Naive thymus-derived CD8-positive, alpha-beta T cell (primary cell): ENCODE measurements around the gene KCNAB2. TPM values are rescaled to one million over a fixed set of nuclear protein-coding genes. Genes with fewer than 3 reads are reported as not detected.

Experiments used
- ATAC-seq, 2 donors: fragments of 150-1000 bp; cut with Tn5 transposase in 1 of 2; sonication (Bioruptor Pico), chemical (Tn5 transposase) in 1 of 2; 1 replicate in 1 of 2; 2 replicates in 1 of 2; pipeline ENCODE4 v1.10.0; 2021; ENCODE audit warnings: mild to moderate bottlenecking in 2 of 2, moderate library complexity in 2 of 2
- POLR2A ChIA-PET: fragments of 350-600 bp; sonication (Branson Sonifier 250); formaldehyde crosslinking; loops from one replicate; lab custom pipeline; 2021; ENCODE audit warnings: antibody characterized with exemption; lab: Charles Lee
- DNase-seq, 10 donors: peaks; one replicate each; pipeline versions ENCODE4 v3.0.0 to v3.0.0-alpha.2; 2020 to 2022
- H3K27ac Mint-ChIP-seq, 10 donors: one replicate each; pipeline ENCODE4 v1.8.0; 2020 to 2022; ENCODE audit warnings: mild to moderate bottlenecking in 10 of 10, mixed read lengths in 10 of 10, moderate library complexity in 4 of 10, inconsistent platforms in 1 of 10
- H3K27me3 Mint-ChIP-seq, 5 donors: one replicate each; pipeline ENCODE4 v1.8.0; 2021 to 2022; ENCODE audit warnings: mixed read lengths in 5 of 5
- H3K36me3 Mint-ChIP-seq, 3 donors: one replicate each; pipeline ENCODE4 v1.8.0; 2020 to 2022; ENCODE audit warnings: mixed read lengths in 3 of 3, mild to moderate bottlenecking in 2 of 3, inconsistent platforms in 1 of 3
- H3K4me1 Mint-ChIP-seq, 4 donors: one replicate each; pipeline ENCODE4 v1.8.0; 2021 to 2022; ENCODE audit warnings: mixed read lengths in 4 of 4
- H3K4me3 Mint-ChIP-seq, 10 donors: one replicate each; pipeline ENCODE4 v1.8.0; 2020 to 2022; ENCODE audit warnings: mild to moderate bottlenecking in 10 of 10, mixed read lengths in 10 of 10, moderate library complexity in 6 of 10, inconsistent platforms in 1 of 10
- H3K9me3 Mint-ChIP-seq, 9 donors: one replicate each; pipeline ENCODE4 v1.8.0; 2020 to 2022; ENCODE audit warnings: mixed read lengths in 9 of 9, mild to moderate bottlenecking in 3 of 9, inconsistent platforms in 1 of 9, moderate library complexity in 1 of 9
- polyA plus RNA-seq, 3 donors: library from polyadenylated mRNA; unstranded; fragments of 300-500 nt; fragmentation: Illumina TruSeq; gene quantifications; one replicate each; pipeline ENCODE4 v1.2.3, GENCODE V29; 2021
- total RNA-seq, 8 experiments: library from RNA in 2 of 8; stranded (reverse) in 2 of 8; gene quantifications; one replicate each; pipeline ENCODE4 v1.2.3 and lab custom pipeline; 2021 to 2026

KCNAB2 gene
- total and polyA plus RNA-seq, 5 experiments from 2014 or later, result 17.8 to 190 (median 46.6) TPM

- Mint-ChIP-seq H3K4me1 (peaks cover 0 to 3% (median 0%) of the 10 kb centered on the region in 4 donors), H3K27ac (peak overlapping the region in 1 of 10 donors; percentile 64), H3K9me3 (peaks cover 0 to 11% (median 8%) of the 10 kb centered on the region in 9 donors), H3K36me3 (peaks cover 0 to 11% (median 0%) of the 10 kb centered on the region in 3 donors), H3K4me3 (no peak overlapping the region), H3K27me3 (peaks cover 0 to 22% (median 19%) of the 10 kb centered on the region in 5 donors)
- ATAC-seq (no peak), DNase-seq (peak in 1 of 10 donors; percentile 1)
- POLR2A ChIA-PET, result no interaction called here
Measured at GRCh38 chr1:6111991-6112689, 66.5 kb downstream of the KCNAB2 start.

- Mint-ChIP-seq H3K27me3 (peaks cover 0 to 17% (median 14%) of the 10 kb centered on the region in 5 donors), H3K27ac (no peak overlapping the region), H3K9me3 (peaks cover 2 to 16% (median 8%) of the 10 kb centered on the region in 9 donors), H3K4me3 (no peak overlapping the region), H3K36me3 (peaks cover 0 to 13% (median 0%) of the 10 kb centered on the region in 3 donors), H3K4me1 (no peaks in the 10 kb centered on the region)
- ATAC-seq (no peak), DNase-seq (peak in 1 of 10 donors; percentile 0)
- POLR2A ChIA-PET, result no interaction called here
Measured at GRCh38 chr1:6112690-6113005, 67.0 kb downstream of the KCNAB2 start.

GRCh38 chr1:6113116-6113515 lies 67.4 kb downstream of the KCNAB2 start:
- H3K9me3 Mint-ChIP-seq, result peaks cover 2 to 21% (median 8%) of the 10 kb centered on the region in 9 donors

GRCh38 chr1:6113745-6114144 lies 68.1 kb downstream of the KCNAB2 start:
- Mint-ChIP-seq H3K36me3 (peaks cover 0 to 13% (median 0%) of the 10 kb centered on the region in 3 donors), H3K27ac (no peak overlapping the region), H3K4me3 (no peak overlapping the region), H3K4me1 (no peaks in the 10 kb centered on the region), H3K27me3 (peaks cover 1 to 8% (median 3%) of the 10 kb centered on the region in 5 donors), H3K9me3 (peaks cover 2 to 25% (median 10%) of the 10 kb centered on the region in 9 donors)
- ATAC-seq (no peak), DNase-seq (peak in 2 of 10 donors; percentile 1 to 6)
- POLR2A ChIA-PET, result no interaction called here

More at GRCh38 chr1:6113116-6113515, 67.4 kb downstream of the KCNAB2 start:
- POLR2A ChIA-PET, result no interaction called here
- Mint-ChIP-seq H3K27me3 (peaks cover 0 to 14% (median 10%) of the 10 kb centered on the region in 5 donors), H3K4me1 (no peaks in the 10 kb centered on the region), H3K4me3 (no peak overlapping the region), H3K27ac (no peak overlapping the region), H3K36me3 (peaks cover 0 to 13% (median 0%) of the 10 kb centered on the region in 3 donors)
- no peak for DNase-seq
- no peak for ATAC-seq

GRCh38 chr1:6116137-6116536 lies 70.4 kb downstream of the KCNAB2 start:
- H3K27ac Mint-ChIP-seq, result peak overlapping the region in 1 of 10 donors; percentile 51
- DNase-seq (no peak), ATAC-seq (no peak)
- H3K9me3 Mint-ChIP-seq, result peaks cover 2 to 25% (median 10%) of the 10 kb centered on the region in 9 donors
- peaks cover 0 to 6% (median 0%) of the 10 kb centered on the region in 5 donors for H3K27me3 Mint-ChIP-seq
- POLR2A ChIA-PET, result no interaction called here
- H3K36me3 Mint-ChIP-seq, result peaks cover 0 to 13% (median 0%) of the 10 kb centered on the region in 3 donors
- no peak overlapping the region for H3K4me3 Mint-ChIP-seq
- no peaks in the 10 kb centered on the region for H3K4me1 Mint-ChIP-seq

GRCh38 chr1:6117064-6117463 lies 71.4 kb downstream of the KCNAB2 start:
- H3K36me3 Mint-ChIP-seq, result peaks cover 0 to 13% (median 0%) of the 10 kb centered on the region in 3 donors
- no peak overlapping the region for H3K4me3 Mint-ChIP-seq
- no peak overlapping the region for H3K27ac Mint-ChIP-seq
- peaks cover 2 to 25% (median 10%) of the 10 kb centered on the region in 9 donors for H3K9me3 Mint-ChIP-seq
- peaks cover 0 to 4% (median 0%) of the 10 kb centered on the region in 5 donors for H3K27me3 Mint-ChIP-seq
- ATAC-seq (no peak), DNase-seq (no peak)
- POLR2A ChIA-PET, result no interaction called here
- no peaks in the 10 kb centered on the region for H3K4me1 Mint-ChIP-seq

GRCh38 chr1:6117624-6118023 lies 71.9 kb downstream of the KCNAB2 start:
- DNase-seq, result no peak

GRCh38 chr1:6118415-6118814 lies 72.7 kb downstream of the KCNAB2 start:
- H3K4me3 Mint-ChIP-seq, result no peak overlapping the region
- H3K4me1 Mint-ChIP-seq, result no peaks in the 10 kb centered on the region
- POLR2A ChIA-PET, result no interaction called here

More at GRCh38 chr1:6117624-6118023, 71.9 kb downstream of the KCNAB2 start:
- Mint-ChIP-seq H3K27me3 (peaks cover 0 to 1% (median 0%) of the 10 kb centered on the region in 5 donors), H3K36me3 (peaks cover 0 to 13% (median 0%) of the 10 kb centered on the region in 3 donors), H3K9me3 (peaks cover 2 to 25% (median 10%) of the 10 kb centered on the region in 9 donors), H3K4me3 (no peak overlapping the region), H3K27ac (no peak overlapping the region), H3K4me1 (no peaks in the 10 kb centered on the region)
- POLR2A ChIA-PET, result no interaction called here
- ATAC-seq, result no peak

GRCh38 chr1:6121021-6121421 lies 75.3 kb downstream of the KCNAB2 start:
- Mint-ChIP-seq H3K4me3 (no peak overlapping the region), H3K27me3 (peaks cover 1 to 8% (median 4%) of the 10 kb centered on the region in 5 donors), H3K36me3 (peaks cover 0 to 13% (median 0%) of the 10 kb centered on the region in 3 donors), H3K9me3 (peaks cover 2 to 25% (median 10%) of the 10 kb centered on the region in 9 donors), H3K27ac (no peak overlapping the region), H3K4me1 (no peaks in the 10 kb centered on the region)
- ATAC-seq (no peak), DNase-seq (no peak)
- POLR2A ChIA-PET, result no interaction called here

More at GRCh38 chr1:6118415-6118814, 72.7 kb downstream of the KCNAB2 start:
- ATAC-seq (no peak), DNase-seq (no peak)
- H3K27ac Mint-ChIP-seq, result no peak overlapping the region
- H3K9me3 Mint-ChIP-seq, result peaks cover 2 to 25% (median 10%) of the 10 kb centered on the region in 9 donors
- H3K27me3 Mint-ChIP-seq, result peaks cover 0 to 1% (median 0%) of the 10 kb centered on the region in 5 donors
- peaks cover 0 to 13% (median 0%) of the 10 kb centered on the region in 3 donors for H3K36me3 Mint-ChIP-seq

GRCh38 chr1:6121651-6122370 lies 76.1 kb downstream of the KCNAB2 start:
- no peak for DNase-seq
- peaks cover 1 to 14% (median 8%) of the 10 kb centered on the region in 5 donors for H3K27me3 Mint-ChIP-seq
- no peak overlapping the region for H3K27ac Mint-ChIP-seq
- H3K36me3 Mint-ChIP-seq, result peaks cover 0 to 5% (median 0%) of the 10 kb centered on the region in 3 donors
- ATAC-seq, result no peak
- no peak overlapping the region for H3K4me3 Mint-ChIP-seq
- peaks cover 0 to 3% (median 2%) of the 10 kb centered on the region in 4 donors for H3K4me1 Mint-ChIP-seq
- H3K9me3 Mint-ChIP-seq, result peaks cover 2 to 17% (median 6%) of the 10 kb centered on the region in 9 donors
- POLR2A ChIA-PET, result no interaction called here

GRCh38 chr1:6123083-6123482 lies 77.4 kb downstream of the KCNAB2 start:
- H3K4me3 Mint-ChIP-seq, result no peak overlapping the region
- no peak for ATAC-seq

GRCh38 chr1:6123816-6124215 lies 78.1 kb downstream of the KCNAB2 start:
- Mint-ChIP-seq H3K36me3 (no peaks in the 10 kb centered on the region), H3K27me3 (peaks cover 0 to 18% (median 9%) of the 10 kb centered on the region in 5 donors), H3K4me3 (no peak overlapping the region), H3K27ac (no peak overlapping the region), H3K4me1 (peaks cover 0 to 8% (median 8%) of the 10 kb centered on the region in 4 donors), H3K9me3 (no peaks in the 10 kb centered on the region)
- POLR2A ChIA-PET, result no interaction called here
- ATAC-seq (no peak), DNase-seq (no peak)

More at GRCh38 chr1:6123083-6123482, 77.4 kb downstream of the KCNAB2 start:
- Mint-ChIP-seq H3K4me1 (peaks cover 0 to 8% (median 8%) of the 10 kb centered on the region in 4 donors), H3K9me3 (peaks cover 0 to 4% (median 0%) of the 10 kb centered on the region in 9 donors), H3K36me3 (no peaks in the 10 kb centered on the region), H3K27ac (no peak overlapping the region), H3K27me3 (peaks cover 1 to 18% (median 9%) of the 10 kb centered on the region in 5 donors)
- POLR2A ChIA-PET, result no interaction called here
- no peak for DNase-seq
